ENCODE results near the gene GNA14. TPM values are rescaled to one million over a fixed set of nuclear protein-coding genes. Genes with fewer than 3 reads are reported as not detected.

GNA14 gene
- total and polyA plus RNA-seq, 7 donors, result 0.31 to 1.1 (median 0.47) TPM

DNA sequence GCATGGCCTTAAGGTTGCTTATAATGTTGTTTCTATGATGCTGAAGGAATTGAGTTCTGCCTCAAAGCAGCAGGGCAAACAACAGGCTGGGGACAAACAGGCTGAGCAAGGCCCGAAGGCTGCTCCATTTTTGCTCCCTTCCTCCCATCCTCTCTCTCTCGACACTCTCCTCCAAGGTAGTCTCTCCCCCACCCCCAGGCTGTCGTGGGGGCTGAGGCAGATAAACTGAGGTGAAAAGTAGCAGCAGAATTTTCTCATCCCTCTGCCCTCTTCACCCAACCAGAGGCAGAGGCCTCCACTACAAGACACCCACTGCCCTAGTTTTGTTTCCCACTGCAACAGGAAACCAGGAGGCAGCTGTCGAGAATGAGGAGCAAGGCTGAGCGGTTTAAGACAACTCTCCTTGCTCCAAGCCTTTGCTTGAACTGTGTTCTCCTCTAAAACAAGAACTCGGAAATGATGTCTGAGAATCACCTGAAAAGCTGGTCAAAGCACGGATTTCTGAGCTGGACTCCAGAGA lies 13.5 kb upstream of the GNA14 start:
- Histone ChIP-seq H3K36me3 (ENCODE audit: insufficient read depth in 1 of 2, low read depth in 1 of 2) (no peaks in the 10 kb centered on the region), H3K27me3 (ENCODE audit: insufficient read depth in 3 of 3, low read length in 2 of 3) (no peaks in the 10 kb centered on the region), H3K4me3 (no peak overlapping the region), H3K27ac (no peak overlapping the region), H3K4me1 (no peaks in the 10 kb centered on the region), H3K9me3 (no peaks in the 10 kb centered on the region)
- ATAC-seq (no peak), DNase-seq (no peak)
- intact Hi-C loops (cut with DNase I), result no loop called here
- WGBS, 3 donors, result 79 to 85% (median 83%) methylated on average over 7 of the region's 7 CpGs
- TF ChIP-seq, protein P1, sequence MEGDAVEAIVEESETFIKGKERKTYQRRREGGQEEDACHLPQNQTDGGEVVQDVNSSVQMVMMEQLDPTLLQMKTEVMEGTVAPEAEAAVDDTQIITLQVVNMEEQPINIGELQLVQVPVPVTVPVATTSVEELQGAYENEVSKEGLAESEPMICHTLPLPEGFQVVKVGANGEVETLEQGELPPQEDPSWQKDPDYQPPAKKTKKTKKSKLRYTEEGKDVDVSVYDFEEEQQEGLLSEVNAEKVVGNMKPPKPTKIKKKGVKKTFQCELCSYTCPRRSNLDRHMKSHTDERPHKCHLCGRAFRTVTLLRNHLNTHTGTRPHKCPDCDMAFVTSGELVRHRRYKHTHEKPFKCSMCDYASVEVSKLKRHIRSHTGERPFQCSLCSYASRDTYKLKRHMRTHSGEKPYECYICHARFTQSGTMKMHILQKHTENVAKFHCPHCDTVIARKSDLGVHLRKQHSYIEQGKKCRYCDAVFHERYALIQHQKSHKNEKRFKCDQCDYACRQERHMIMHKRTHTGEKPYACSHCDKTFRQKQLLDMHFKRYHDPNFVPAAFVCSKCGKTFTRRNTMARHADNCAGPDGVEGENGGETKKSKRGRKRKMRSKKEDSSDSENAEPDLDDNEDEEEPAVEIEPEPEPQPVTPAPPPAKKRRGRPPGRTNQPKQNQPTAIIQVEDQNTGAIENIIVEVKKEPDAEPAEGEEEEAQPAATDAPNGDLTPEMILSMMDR (IDR thresholded peaks at IDR 0.05), result no peak

- Histone ChIP-seq H3K27me3 (ENCODE audit: insufficient read depth in 3 of 3, low read length in 2 of 3) (no peaks in the 10 kb centered on the region), H3K4me1 (no peaks in the 10 kb centered on the region), H3K36me3 (ENCODE audit: insufficient read depth in 1 of 2, low read depth in 1 of 2) (no peaks in the 10 kb centered on the region), H3K9me3 (no peaks in the 10 kb centered on the region), H3K4me3 (no peak overlapping the region), H3K27ac (no peak overlapping the region)
- TF ChIP-seq, protein P1 (IDR thresholded peaks at IDR 0.05), result no peak
- intact Hi-C loops (cut with DNase I), result no loop called here
- 89 to 94% (median 94%) methylated on average over 5 of the region's 5 CpGs for WGBS, 3 donors
- no peak for ATAC-seq
- no peak for DNase-seq
These were observed 11.8 kb upstream of the GNA14 start for GRCh38 chr9:77659926-77660325.

DNA sequence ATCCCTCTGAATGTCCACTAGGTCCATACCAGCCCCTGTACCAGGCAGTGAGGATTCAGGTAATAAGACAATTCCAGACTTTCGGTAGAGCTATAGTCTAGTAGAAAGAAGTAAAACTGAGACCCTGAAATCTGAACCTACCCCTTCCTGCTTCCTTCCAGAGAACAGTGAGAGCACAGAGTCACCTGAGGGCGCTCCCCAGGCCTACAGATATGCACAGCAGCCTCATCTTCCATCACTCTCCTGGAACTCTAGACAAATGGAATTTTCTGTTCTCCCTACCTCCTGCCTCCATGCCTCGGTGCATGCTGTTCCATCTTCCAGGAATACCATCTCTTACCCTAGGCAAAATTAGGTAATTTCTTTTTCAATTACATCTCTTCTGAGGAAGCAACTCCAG lies 3.1 kb upstream of the GNA14 start:
- Histone ChIP-seq H3K4me1 (peaks cover 7% of the 10 kb centered on the region), H3K27ac (no peak overlapping the region), H3K27me3 (ENCODE audit: insufficient read depth in 3 of 3, low read length in 2 of 3) (peaks cover 0 to 28% (median 2%) of the 10 kb centered on the region in 3 donors), H3K4me3 (no peak overlapping the region), H3K9me3 (no peaks in the 10 kb centered on the region), H3K36me3 (ENCODE audit: insufficient read depth in 1 of 2, low read depth in 1 of 2) (no peaks in the 10 kb centered on the region)
- intact Hi-C loops (cut with DNase I), result no loop called here
- no peak for ATAC-seq
- no peak for DNase-seq
- TF ChIP-seq, protein P1 (IDR thresholded peaks at IDR 0.05), result no peak
- 77 to 100% (median 95%) methylated on average over 3 of the region's 3 CpGs for WGBS, 3 donors

- Histone ChIP-seq H3K4me1 (peaks cover 7% of the 10 kb centered on the region), H3K4me3 (peak overlapping the region; percentile 67), H3K9me3 (no peaks in the 10 kb centered on the region), H3K36me3 (ENCODE audit: insufficient read depth in 1 of 2, low read depth in 1 of 2) (no peaks in the 10 kb centered on the region), H3K27me3 (ENCODE audit: insufficient read depth in 3 of 3, low read length in 2 of 3) (peaks cover 0 to 32% (median 2%) of the 10 kb centered on the region in 3 donors), H3K27ac (no peak overlapping the region)
- DNase-seq (no peak), ATAC-seq (peak in 3 of 4 donors; percentile 7 to 17 (median 10))
- WGBS, 3 donors, result 35 to 57% (median 41%) methylated on average over 10 of the region's 10 CpGs
- TF ChIP-seq, protein P1 (IDR thresholded peaks at IDR 0.05), result peak; percentile 30
- intact Hi-C loops (cut with DNase I), result loop anchor here in 1 of 2 donors (2.0 kb wide), 1 partner anchor 194 kb away; no protein-coding TSS in a partner anchor
These were observed 1.1 kb upstream of the GNA14 start for GRCh38 chr9:77649109-77649812.
